ENCODE results near the gene LCE1D.

The LCE1D gene

GRCh38 chr1:152753586-152753985 is 42.9 kb upstream of the LCE1D start:
- no peaks in the 10 kb centered on the region for H3K79me2 ChIP-seq (ENCODE audit: control insufficient read depth, low read length)
- TF ChIP-seq CTCF (IDR thresholded peaks at IDR 0.05; ENCODE audit: low read depth, low read length, poor library complexity, severe bottlenecking) (no peak), EZH2phosphoT487 (IDR thresholded peaks at IDR 0.05; ENCODE audit: borderline replicate concordance, low read length) (no peak)
- H4K20me1 ChIP-seq (ENCODE audit: control insufficient read depth, insufficient read depth, low read depth, low read length), result no peaks in the 10 kb centered on the region
- H3K4me2 ChIP-seq (ENCODE audit: low read length), result no peak overlapping the region
- no peaks in the 10 kb centered on the region for H3K9me2 ChIP-seq (replicated peaks; ENCODE audit: control insufficient read depth, low read length)
- peaks cover 4% of the 10 kb centered on the region for H3K27me3 ChIP-seq (ENCODE audit: control insufficient read depth, low read length)
- H3K27ac ChIP-seq (ENCODE audit: low read depth, low read length), result no peak overlapping the region
- H3K4me3 ChIP-seq (ENCODE audit: low read length), result no peak overlapping the region
- no peaks in the 10 kb centered on the region for H3K4me1 ChIP-seq (ENCODE audit: control insufficient read depth, low read length)
- no peaks in the 10 kb centered on the region for H3K36me3 ChIP-seq (ENCODE audit: control insufficient read depth, low read length)
- H3F3A ChIP-seq (ENCODE audit: control insufficient read depth, insufficient read depth), result no peaks in the 10 kb centered on the region
- H3K9me3 ChIP-seq (ENCODE audit: control insufficient read depth, insufficient read depth, low read length), result no peaks in the 10 kb centered on the region

- Histone ChIP-seq H3K9me3 (ENCODE audit: control insufficient read depth, insufficient read depth, low read length) (no peaks in the 10 kb centered on the region), H3K27ac (ENCODE audit: low read depth, low read length) (no peak overlapping the region)
Measured at GRCh38 chr1:152756872-152757271, 39.6 kb upstream of the LCE1D start.

GRCh38 chr1:152757747-152758146 is 38.8 kb upstream of the LCE1D start, which contains the start of gene KPRP:
Gene KPRP (plus strand): TSS chr1:152758025. CDS start chr1:152759589, 1,564 bp downstream.
- TF ChIP-seq EZH2phosphoT487 (IDR thresholded peaks at IDR 0.05; ENCODE audit: borderline replicate concordance, low read length) (no peak), CTCF (IDR thresholded peaks at IDR 0.05; ENCODE audit: low read depth, low read length, poor library complexity, severe bottlenecking) (no peak)
- Histone ChIP-seq H4K20me1 (ENCODE audit: control insufficient read depth, insufficient read depth, low read depth, low read length) (no peaks in the 10 kb centered on the region), H3K27ac (ENCODE audit: low read depth, low read length) (no peak within 1 kb of the TSS), H3K27me3 (ENCODE audit: control insufficient read depth, low read length) (no peaks in the 10 kb centered on the region), H3K9me2 (replicated peaks; ENCODE audit: control insufficient read depth, low read length) (no peaks in the 10 kb centered on the region), H3K79me2 (ENCODE audit: control insufficient read depth, low read length) (no peaks in the 10 kb centered on the region), H3K4me1 (ENCODE audit: control insufficient read depth, low read length) (no peaks in the 10 kb centered on the region), H3F3A (ENCODE audit: control insufficient read depth, insufficient read depth) (no peaks in the 10 kb centered on the region), H3K4me3 (ENCODE audit: low read length) (no peak within 1 kb of the TSS), H3K4me2 (ENCODE audit: low read length) (no peak within 1 kb of the TSS), H3K9me3 (ENCODE audit: control insufficient read depth, insufficient read depth, low read length) (no peaks in the 10 kb centered on the region), H3K36me3 (ENCODE audit: control insufficient read depth, low read length) (no peaks in the 10 kb centered on the region)

More at GRCh38 chr1:152756872-152757271, 39.6 kb upstream of the LCE1D start:
- TF ChIP-seq CTCF (IDR thresholded peaks at IDR 0.05; ENCODE audit: low read depth, low read length, poor library complexity, severe bottlenecking) (no peak), EZH2phosphoT487 (IDR thresholded peaks at IDR 0.05; ENCODE audit: borderline replicate concordance, low read length) (no peak)
- no peak overlapping the region for H3K4me3 ChIP-seq (ENCODE audit: low read length)
- no peaks in the 10 kb centered on the region for H3K36me3 ChIP-seq (ENCODE audit: control insufficient read depth, low read length)
- H3F3A ChIP-seq (ENCODE audit: control insufficient read depth, insufficient read depth), result no peaks in the 10 kb centered on the region
- no peaks in the 10 kb centered on the region for H4K20me1 ChIP-seq (ENCODE audit: control insufficient read depth, insufficient read depth, low read depth, low read length)
- H3K27me3 ChIP-seq (ENCODE audit: control insufficient read depth, low read length), result no peaks in the 10 kb centered on the region
- H3K4me1 ChIP-seq (ENCODE audit: control insufficient read depth, low read length), result no peaks in the 10 kb centered on the region
- H3K9me2 ChIP-seq (replicated peaks; ENCODE audit: control insufficient read depth, low read length), result no peaks in the 10 kb centered on the region
- H3K4me2 ChIP-seq (ENCODE audit: low read length), result no peak overlapping the region
- no peaks in the 10 kb centered on the region for H3K79me2 ChIP-seq (ENCODE audit: control insufficient read depth, low read length)

All from DOHH2 (cell line).